HG03045 (cell line): ENCODE results near the gene FOSL2.

Source experiments
- ATAC-seq: cut with Tn5 transposase; IDR thresholded peaks from one replicate; pipeline ENCODE4 v1.9.1; 2021; ENCODE audit warnings: mild to moderate bottlenecking, moderate library complexity; ENCODE audit not compliant: unreplicated experiment

FOSL2 gene

GRCh38 chr2:28394331-28394877 is 1.7 kb downstream of the FOSL2 start:
- no peak for ATAC-seq

GRCh38 chr2:28394997-28395333 is 2.3 kb downstream of the FOSL2 start:
- no peak for ATAC-seq

- ATAC-seq: no peak
Observed at GRCh38 chr2:28395334-28396061, 2.8 kb downstream of the FOSL2 start.

GRCh38 chr2:28397043-28397381 is 4.4 kb downstream of the FOSL2 start:
- ATAC-seq: no peak

GRCh38 chr2:28398101-28398834 is 5.6 kb downstream of the FOSL2 start:
- no peak for ATAC-seq

GRCh38 chr2:28399289-28399688 is 6.6 kb downstream of the FOSL2 start:
- ATAC-seq: no peak

- no peak for ATAC-seq
Observed at GRCh38 chr2:28399956-28400355, 7.3 kb downstream of the FOSL2 start.

- no peak for ATAC-seq
Observed at GRCh38 chr2:28400419-28400818, 7.8 kb downstream of the FOSL2 start.

- ATAC-seq: no peak
Observed at GRCh38 chr2:28400921-28401320, 8.3 kb downstream of the FOSL2 start.

- ATAC-seq: no peak
Observed at GRCh38 chr2:28401411-28401810, 8.8 kb downstream of the FOSL2 start.

- ATAC-seq: no peak
Observed at GRCh38 chr2:28401948-28402550, 9.4 kb downstream of the FOSL2 start.

- no peak for ATAC-seq
Observed at GRCh38 chr2:28403370-28403956, 10.8 kb downstream of the FOSL2 start.

- no peak for ATAC-seq
Observed at GRCh38 chr2:28404086-28404485, 11.4 kb downstream of the FOSL2 start.

- no peak for ATAC-seq
Observed at GRCh38 chr2:28405537-28405936, 12.9 kb downstream of the FOSL2 start.

- no peak for ATAC-seq
Observed at GRCh38 chr2:28406276-28407096, 13.8 kb downstream of the FOSL2 start.

- ATAC-seq: no peak
Observed at GRCh38 chr2:28407131-28407975, 14.7 kb downstream of the FOSL2 start.

GRCh38 chr2:28407976-28408690 is 15.5 kb downstream of the FOSL2 start:
- no peak for ATAC-seq

GRCh38 chr2:28408764-28409599 is 16.3 kb downstream of the FOSL2 start:
- ATAC-seq: no peak
